Measurements from ENCODE around the gene DLEC1.

GRCh38 chr3:38029400-38030125, 9.4 kb upstream of the DLEC1 start, which contains the start of gene PLCD1:
- TF ChIP-seq YY1 (IDR thresholded peaks at IDR 0.05; ENCODE audit: insufficient read depth, insufficient read length), result no peak
- TF ChIP-seq ZNF274 (IDR thresholded peaks at IDR 0.05; ENCODE audit: low read depth, low read length), result no peak
- no peak for TF ChIP-seq SUZ12 (IDR thresholded peaks at IDR 0.05; ENCODE audit: extremely low read depth, insufficient read depth, insufficient read length)

Measured in NT2/D1 (cell line).